SK-N-SH (cell line): ENCODE results near the gene MZF1. TPM values are rescaled to one million over a fixed set of nuclear protein-coding genes. Genes with fewer than 3 reads are reported as not detected.

Experiments used
- CTCF ChIA-PET: fragments of 300-600, 350-600 bp; formaldehyde crosslinking; extraction: SDS; loops from one replicate; lab custom pipeline; 2021; lab: Yijun Ruan, JAX
- POLR2A ChIA-PET: fragments of 350-600 bp; sonication (Branson Sonifier 250); formaldehyde crosslinking; extraction: SDS; loops from one replicate; lab custom pipeline; 2020; ENCODE audit warnings: antibody characterized with exemption, inconsistent platforms; lab: Yijun Ruan, JAX
- DNase-seq: peaks from one replicate; pipeline ENCODE4 v3.0.0; 2012
- H2AFZ ChIP-seq: fragments of 200-600 bp; sonication (generic); 2 replicates; pipeline ENCODE4 v1.8.1; 2016; ENCODE audit warnings: antibody characterized with exemption, mild to moderate bottlenecking, low read depth
- H3F3A ChIP-seq: fragments of 200-600 bp; sonication (generic); replicated peaks from 2 replicates; pipeline ENCODE3; 2016; ENCODE audit warnings: antibody characterized with exemption, mild to moderate bottlenecking; ENCODE audit not compliant: insufficient read depth
- H3K27ac ChIP-seq, 2 experiments: fragments of 200-500 bp in 1 of 2; fragments of 200-600 bp in 1 of 2; sonication (Bioruptor generic) in 1 of 2; sonication (generic), shearing (Covaris generic) in 1 of 2; 2 replicates each; pipeline versions ENCODE4 v1.5.1 to v1.6.1; 2014 to 2016; ENCODE audit warnings: low read depth in 2 of 2, inconsistent platforms in 1 of 2, low read length in 1 of 2, mild to moderate bottlenecking in 1 of 2, mixed read lengths in 1 of 2
- H3K27me3 ChIP-seq: fragments of 200-600 bp; sonication (generic), shearing (Covaris generic); 2 replicates; pipeline ENCODE4 v1.6.1; 2016; ENCODE audit warnings: mixed run types; ENCODE audit not compliant: insufficient read depth
- H3K36me3 ChIP-seq, 2 experiments: fragments of 200-500 bp in 1 of 2; fragments of 200-600 bp in 1 of 2; sonication (Bioruptor generic) in 1 of 2; sonication (generic) in 1 of 2; replicated peaks in 1 of 2; 2 replicates each; pipeline versions ENCODE3 to v1.5.1; 2014 to 2016; ENCODE audit warnings: low read length in 1 of 2, mild to moderate bottlenecking in 1 of 2; ENCODE audit not compliant: insufficient read depth in 2 of 2, control insufficient read depth in 1 of 2
- H3K4me1 ChIP-seq, 2 experiments: fragments of 200-500 bp in 1 of 2; fragments of 200-600 bp in 1 of 2; sonication (Bioruptor generic) in 1 of 2; sonication (generic), shearing (Covaris generic) in 1 of 2; 2 replicates each; pipeline versions ENCODE4 v1.5.1 to v1.6.1; 2014 to 2016; ENCODE audit warnings: low read depth in 1 of 2, low read length in 1 of 2, mixed run types in 1 of 2; ENCODE audit not compliant: insufficient read depth in 2 of 2, control insufficient read depth in 1 of 2
- H3K4me2 ChIP-seq: fragments of 200-600 bp; sonication (generic), shearing (Covaris generic); 2 replicates; pipeline ENCODE4 v1.6.1; 2017; ENCODE audit warnings: mixed run types
- H3K4me3 ChIP-seq, 2 experiments: fragments of 200-500 bp in 1 of 2; fragments of 200-600 bp in 1 of 2; sonication (Bioruptor generic) in 1 of 2; sonication (generic), shearing (Covaris generic) in 1 of 2; 2 replicates each; pipeline versions ENCODE4 v1.5.1 to v1.8.1; 2014 to 2016; ENCODE audit warnings: low read depth in 2 of 2, inconsistent platforms in 1 of 2, low read length in 1 of 2, mild to moderate bottlenecking in 1 of 2, mixed read lengths in 1 of 2, moderate library complexity in 1 of 2
- H3K79me2 ChIP-seq: fragments of 200-600 bp; sonication (generic); 2 replicates; pipeline ENCODE4 v1.8.1; 2017; ENCODE audit warnings: mild to moderate bottlenecking; ENCODE audit not compliant: insufficient read depth
- H3K9ac ChIP-seq: fragments of 200-600 bp; sonication (generic); 2 replicates; pipeline ENCODE4 v1.6.1; 2017; ENCODE audit warnings: mixed run types
- H3K9me2 ChIP-seq: fragments of 200-600 bp; sonication (generic); 2 replicates; pipeline ENCODE4 v1.6.1; 2017; ENCODE audit warnings: mixed run types
- H3K9me3 ChIP-seq: fragments of 200-600 bp; sonication (generic); 2 replicates; pipeline ENCODE4 v1.6.1; 2017; ENCODE audit warnings: mixed run types, mild to moderate bottlenecking, moderate library complexity
- H4K20me1 ChIP-seq: fragments of 200-600 bp; sonication (generic); 2 replicates; pipeline ENCODE4 v1.6.1; 2017; ENCODE audit warnings: mild to moderate bottlenecking, mixed run types; ENCODE audit not compliant: insufficient read depth
- CHD2 ChIP-seq: fragments of 150-350 bp; IDR thresholded peaks from 2 replicates; pipeline ENCODE4 v1.6.1; 2018; ENCODE audit warnings: low read length; ENCODE audit not compliant: partially characterized antibody
- EP300 ChIP-seq, 2 experiments: IDR thresholded peaks; 2 replicates each; pipeline versions ENCODE4 v1.4.0 to v1.6.1; 2012; ENCODE audit warnings: borderline replicate concordance in 1 of 2, low read depth in 1 of 2, low read length in 1 of 2
- FOSL2 ChIP-seq: IDR thresholded peaks from 2 replicates; pipeline ENCODE4 v1.4.0; 2012; ENCODE audit warnings: low read depth, mild to moderate bottlenecking, moderate library complexity, borderline replicate concordance
- FOXM1 ChIP-seq: IDR thresholded peaks from 2 replicates; pipeline ENCODE4 v1.4.0; 2012; ENCODE audit warnings: low read depth, mild to moderate bottlenecking
- GABPA ChIP-seq: IDR thresholded peaks from 2 replicates; pipeline ENCODE4 v1.4.0; 2012; ENCODE audit warnings: low read depth, mild to moderate bottlenecking
- GATA2 ChIP-seq: sonication (generic); formaldehyde crosslinking; IDR thresholded peaks from 2 replicates; pipeline ENCODE4 v1.5.0; 2020; ENCODE audit warnings: mild to moderate bottlenecking, missing genetic modification reagents
- JUND ChIP-seq: IDR thresholded peaks from 2 replicates; pipeline ENCODE4 v1.4.0; 2012
- NFIC ChIP-seq: IDR thresholded peaks from 2 replicates; pipeline ENCODE4 v1.4.0; 2012; ENCODE audit warnings: borderline replicate concordance
- RFX5 ChIP-seq: IDR thresholded peaks from 2 replicates; pipeline ENCODE4 v1.6.1; 2012; ENCODE audit warnings: mild to moderate bottlenecking, improper control_type of control experiment, low read length
- SIN3A ChIP-seq: IDR thresholded peaks from 2 replicates; pipeline ENCODE4 v1.6.1; 2012; ENCODE audit warnings: low read depth, mild to moderate bottlenecking, low read length, moderate library complexity, borderline replicate concordance
- TAF1 ChIP-seq: IDR thresholded peaks from 2 replicates; pipeline ENCODE4 v1.6.1; 2012; ENCODE audit warnings: low read depth, mild to moderate bottlenecking, low read length, moderate library complexity, borderline replicate concordance
- TCF12 ChIP-seq: IDR thresholded peaks from 2 replicates; pipeline ENCODE4 v1.4.0; 2012
- YY1 ChIP-seq: IDR thresholded peaks from 2 replicates; pipeline ENCODE4 v1.4.0; 2012; ENCODE audit warnings: low read depth, mild to moderate bottlenecking
- WGBS: methylation state at CpG from one replicate; pipeline ENCODE4 v1.1.6; 2017; ENCODE audit warnings: low lambda C conversion rate; 5-methylcytosine and 5-hydroxymethylcytosine counted together
- polyA plus RNA-seq, 3 experiments: library from polyadenylated mRNA; depleted of rRNA; stranded (reverse); fragments of >200 nt; gene quantifications; 2 replicates each; pipeline ENCODE4 v1.2.3, GENCODE V29; 2012
- TF ChIP-seq, protein P1 (sequence below): IDR thresholded peaks from 2 replicates; pipeline ENCODE4; 2012
- TF ChIP-seq, protein P2 (sequence below): IDR thresholded peaks from 2 replicates; pipeline ENCODE4 v1.6.1; 2012; ENCODE audit warnings: mild to moderate bottlenecking, low read depth, low read length, moderate library complexity
- TF ChIP-seq, protein P3 (sequence below): IDR thresholded peaks from 2 replicates; pipeline ENCODE4 v1.4.0; 2012; ENCODE audit warnings: low read depth
- TF ChIP-seq, protein P4 (sequence below): IDR thresholded peaks from 2 replicates; pipeline ENCODE4 v1.4.0; 2012; ENCODE audit warnings: low read depth, borderline replicate concordance

Gene MZF1
- polyA plus RNA-seq, 1 of the 3 experiments (the other 2 are of a cell fraction), result 31.8 TPM

DNA sequence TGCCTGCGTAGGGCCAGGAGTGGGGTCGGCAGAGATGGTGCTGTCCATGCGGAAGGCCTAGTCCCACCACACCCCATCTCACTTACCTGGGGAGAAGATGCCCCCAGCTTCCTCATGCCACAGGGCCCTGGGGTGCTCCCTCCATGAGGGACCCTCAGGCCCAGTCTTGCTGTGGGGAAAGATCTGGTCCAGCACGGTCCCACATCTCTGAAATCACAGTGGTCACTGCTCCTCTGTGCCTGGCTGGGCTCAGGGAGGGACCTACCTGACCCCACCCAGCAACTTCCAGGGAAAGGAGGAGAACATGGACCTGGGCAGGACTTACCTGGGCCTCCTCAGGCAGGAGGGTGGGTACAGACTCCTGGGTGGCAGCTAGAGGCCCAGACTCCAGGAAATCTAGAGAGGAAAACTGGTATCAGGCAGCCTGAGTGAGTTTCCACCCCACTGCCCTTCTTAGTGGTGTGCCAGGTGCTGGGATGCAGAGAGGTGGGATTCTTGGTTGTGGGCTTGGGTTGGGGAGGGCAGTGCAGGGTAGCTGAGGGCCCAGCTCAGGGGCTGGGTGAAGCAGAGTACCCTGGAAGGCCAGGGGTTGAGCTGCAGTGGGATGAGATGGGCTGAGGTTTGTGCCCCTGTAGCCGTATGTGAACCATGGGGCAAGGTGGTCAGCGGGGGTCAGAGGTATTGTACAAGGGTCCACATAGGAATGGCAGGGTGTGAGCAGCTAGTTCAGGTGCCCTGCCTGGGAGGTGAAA is 3.8 kb downstream of the MZF1 start:
- ChIA-PET CTCF (no interaction called here), POLR2A (interaction anchor here (0.8 kb wide), 1 partner anchor 11 kb away, joined by 3 read pairs; the partner anchor contains the start of gene UBE2M)
- Histone ChIP-seq H3K79me2 (peaks cover 11% of the 10 kb centered on the region; the same call in 1 of the 2 replicates), H3K27ac (no peak overlapping the region), H3K36me3 (peaks cover 15 to 33% of the 10 kb centered on the region in 2 experiments), H4K20me1 (no peaks in the 10 kb centered on the region), H3K9ac (no peak overlapping the region), H3K4me2 (no peak overlapping the region), H2AFZ (no peak overlapping the region), H3K9me2 (no peaks in the 10 kb centered on the region), H3K4me1 (peaks cover 4 to 17% of the 10 kb centered on the region in 2 experiments; a peak in 2 of 4 replicates), H3K9me3 (no peaks in the 10 kb centered on the region), H3F3A (peaks cover 21% of the 10 kb centered on the region), H3K27me3 (no peaks in the 10 kb centered on the region), H3K4me3 (no peak overlapping the region)
- TF ChIP-seq YY1 (no peak), TAF1 (no peak), EP300 (IDR thresholded peaks at IDR 0.05; ENCODE audit: borderline replicate concordance in 1 of 2, low read depth in 1 of 2, low read length in 1 of 2) (no peak), FOXM1 (no peak), TCF12 (no peak)
- TF ChIP-seq, protein P1, sequence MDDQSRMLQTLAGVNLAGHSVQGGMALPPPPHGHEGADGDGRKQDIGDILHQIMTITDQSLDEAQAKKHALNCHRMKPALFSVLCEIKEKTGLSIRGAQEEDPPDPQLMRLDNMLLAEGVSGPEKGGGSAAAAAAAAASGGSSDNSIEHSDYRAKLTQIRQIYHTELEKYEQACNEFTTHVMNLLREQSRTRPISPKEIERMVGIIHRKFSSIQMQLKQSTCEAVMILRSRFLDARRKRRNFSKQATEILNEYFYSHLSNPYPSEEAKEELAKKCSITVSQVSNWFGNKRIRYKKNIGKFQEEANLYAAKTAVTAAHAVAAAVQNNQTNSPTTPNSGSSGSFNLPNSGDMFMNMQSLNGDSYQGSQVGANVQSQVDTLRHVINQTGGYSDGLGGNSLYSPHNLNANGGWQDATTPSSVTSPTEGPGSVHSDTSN, result no peak
- 80% methylated on average over 1 of the region's 6 CpGs for WGBS
- DNase-seq, result no peak

DNA sequence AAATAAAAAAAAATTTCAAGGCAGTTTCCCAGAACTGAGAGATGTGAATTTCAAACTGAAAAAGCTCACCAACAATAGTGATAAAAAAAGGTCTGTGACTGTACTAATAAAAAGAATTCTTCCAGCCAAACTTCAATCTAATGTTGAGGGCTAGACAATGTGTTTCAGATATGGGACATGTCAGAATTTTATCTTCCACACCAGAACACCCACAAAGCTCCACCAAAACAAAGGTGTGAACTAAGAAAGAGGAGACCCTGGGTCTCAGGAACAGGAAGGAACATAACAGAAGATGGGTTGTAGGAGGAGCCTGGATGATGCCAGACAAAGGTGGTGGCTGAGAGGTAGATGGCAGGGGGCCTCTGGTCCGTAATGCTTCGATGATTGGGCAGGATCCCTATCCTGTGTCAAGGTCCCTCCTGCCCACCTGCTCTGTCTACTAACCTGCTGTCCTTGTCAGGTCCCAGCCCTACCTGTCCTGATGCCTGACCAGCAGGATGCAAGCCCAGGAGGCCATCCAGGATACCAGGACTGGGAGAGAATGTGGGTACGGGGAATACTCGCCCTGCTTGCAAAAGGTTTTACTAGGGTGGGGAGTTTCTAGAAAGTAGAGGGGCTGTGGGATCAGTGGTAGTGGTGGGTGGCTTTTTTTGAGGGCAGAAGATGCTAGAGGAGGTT is 4.5 kb downstream of the MZF1 start:
- Histone ChIP-seq H3K9me3 (no peaks in the 10 kb centered on the region), H3K4me3 (no peak overlapping the region), H4K20me1 (no peaks in the 10 kb centered on the region), H3K36me3 (peaks cover 15 to 33% of the 10 kb centered on the region in 2 experiments), H3K4me1 (peaks cover 4 to 17% of the 10 kb centered on the region in 2 experiments; a peak in 2 of 4 replicates), H3K4me2 (no peak overlapping the region), H3F3A (peaks cover 18% of the 10 kb centered on the region), H3K79me2 (peaks cover 11% of the 10 kb centered on the region; the same call in 1 of the 2 replicates), H3K27me3 (no peaks in the 10 kb centered on the region), H3K9me2 (no peaks in the 10 kb centered on the region), H2AFZ (no peak overlapping the region), H3K27ac (no peak overlapping the region), H3K9ac (no peak overlapping the region)
- DNase-seq, result no peak
- WGBS, result 96% methylated on average over 4 of the region's 4 CpGs
- POLR2A ChIA-PET, result interaction anchor here (0.8 kb wide), 1 partner anchor 10 kb away, joined by 3 read pairs; the partner anchor contains the start of gene UBE2M
- CTCF ChIA-PET, result interaction anchor here (1.9 kb wide), 1 partner anchor 49 kb away, joined by 9 read pairs; the partner anchor contains the start of gene ZBTB45
- TF ChIP-seq, protein P2, sequence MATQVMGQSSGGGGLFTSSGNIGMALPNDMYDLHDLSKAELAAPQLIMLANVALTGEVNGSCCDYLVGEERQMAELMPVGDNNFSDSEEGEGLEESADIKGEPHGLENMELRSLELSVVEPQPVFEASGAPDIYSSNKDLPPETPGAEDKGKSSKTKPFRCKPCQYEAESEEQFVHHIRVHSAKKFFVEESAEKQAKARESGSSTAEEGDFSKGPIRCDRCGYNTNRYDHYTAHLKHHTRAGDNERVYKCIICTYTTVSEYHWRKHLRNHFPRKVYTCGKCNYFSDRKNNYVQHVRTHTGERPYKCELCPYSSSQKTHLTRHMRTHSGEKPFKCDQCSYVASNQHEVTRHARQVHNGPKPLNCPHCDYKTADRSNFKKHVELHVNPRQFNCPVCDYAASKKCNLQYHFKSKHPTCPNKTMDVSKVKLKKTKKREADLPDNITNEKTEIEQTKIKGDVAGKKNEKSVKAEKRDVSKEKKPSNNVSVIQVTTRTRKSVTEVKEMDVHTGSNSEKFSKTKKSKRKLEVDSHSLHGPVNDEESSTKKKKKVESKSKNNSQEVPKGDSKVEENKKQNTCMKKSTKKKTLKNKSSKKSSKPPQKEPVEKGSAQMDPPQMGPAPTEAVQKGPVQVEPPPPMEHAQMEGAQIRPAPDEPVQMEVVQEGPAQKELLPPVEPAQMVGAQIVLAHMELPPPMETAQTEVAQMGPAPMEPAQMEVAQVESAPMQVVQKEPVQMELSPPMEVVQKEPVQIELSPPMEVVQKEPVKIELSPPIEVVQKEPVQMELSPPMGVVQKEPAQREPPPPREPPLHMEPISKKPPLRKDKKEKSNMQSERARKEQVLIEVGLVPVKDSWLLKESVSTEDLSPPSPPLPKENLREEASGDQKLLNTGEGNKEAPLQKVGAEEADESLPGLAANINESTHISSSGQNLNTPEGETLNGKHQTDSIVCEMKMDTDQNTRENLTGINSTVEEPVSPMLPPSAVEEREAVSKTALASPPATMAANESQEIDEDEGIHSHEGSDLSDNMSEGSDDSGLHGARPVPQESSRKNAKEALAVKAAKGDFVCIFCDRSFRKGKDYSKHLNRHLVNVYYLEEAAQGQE, result no peak
- TF ChIP-seq, protein P1, result no peak
- TF ChIP-seq CHD2 (no peak), GABPA (no peak), JUND (no peak), NFIC (no peak), RFX5 (no peak), FOSL2 (no peak), FOXM1 (no peak), SIN3A (no peak), GATA2 (CRISPR knock-in tag) (no peak)
- TF ChIP-seq, protein P3, sequence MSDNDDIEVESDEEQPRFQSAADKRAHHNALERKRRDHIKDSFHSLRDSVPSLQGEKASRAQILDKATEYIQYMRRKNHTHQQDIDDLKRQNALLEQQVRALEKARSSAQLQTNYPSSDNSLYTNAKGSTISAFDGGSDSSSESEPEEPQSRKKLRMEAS, result no peak
- TF ChIP-seq, protein P4, sequence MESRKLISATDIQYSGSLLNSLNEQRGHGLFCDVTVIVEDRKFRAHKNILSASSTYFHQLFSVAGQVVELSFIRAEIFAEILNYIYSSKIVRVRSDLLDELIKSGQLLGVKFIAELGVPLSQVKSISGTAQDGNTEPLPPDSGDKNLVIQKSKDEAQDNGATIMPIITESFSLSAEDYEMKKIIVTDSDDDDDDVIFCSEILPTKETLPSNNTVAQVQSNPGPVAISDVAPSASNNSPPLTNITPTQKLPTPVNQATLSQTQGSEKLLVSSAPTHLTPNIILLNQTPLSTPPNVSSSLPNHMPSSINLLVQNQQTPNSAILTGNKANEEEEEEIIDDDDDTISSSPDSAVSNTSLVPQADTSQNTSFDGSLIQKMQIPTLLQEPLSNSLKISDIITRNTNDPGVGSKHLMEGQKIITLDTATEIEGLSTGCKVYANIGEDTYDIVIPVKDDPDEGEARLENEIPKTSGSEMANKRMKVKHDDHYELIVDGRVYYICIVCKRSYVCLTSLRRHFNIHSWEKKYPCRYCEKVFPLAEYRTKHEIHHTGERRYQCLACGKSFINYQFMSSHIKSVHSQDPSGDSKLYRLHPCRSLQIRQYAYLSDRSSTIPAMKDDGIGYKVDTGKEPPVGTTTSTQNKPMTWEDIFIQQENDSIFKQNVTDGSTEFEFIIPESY, result no peak
